Measurements from ENCODE around the gene SARDH.

The SARDH gene

GRCh38 chr9:133780404-133780945 lies 42.3 kb upstream of the SARDH start:
- H3K18ac ChIP-seq (ENCODE audit: low read length), result no peak overlapping the region
- no peaks in the 10 kb centered on the region for H3K4me1 ChIP-seq (ENCODE audit: control insufficient read depth, low read depth, low read length)
- H3K27me3 ChIP-seq (ENCODE audit: insufficient read depth, low read length, poor library complexity), result no peaks in the 10 kb centered on the region
- H3K4ac ChIP-seq (ENCODE audit: low read depth, low read length), result no peak overlapping the region
- H3K36me3 ChIP-seq (ENCODE audit: control insufficient read depth, insufficient read depth, low read length), result no peaks in the 10 kb centered on the region
- no peak overlapping the region for H2AK5ac ChIP-seq (ENCODE audit: low read length)
- H3K79me1 ChIP-seq (ENCODE audit: low read length), result no peaks in the 10 kb centered on the region
- no peak for DNase-seq
- H3K56ac ChIP-seq (ENCODE audit: low read length), result no peak overlapping the region
- no peak overlapping the region for H3K23ac ChIP-seq (ENCODE audit: low read length)
- no peak overlapping the region for H3K4me3 ChIP-seq (ENCODE audit: low read length)
- H4K5ac ChIP-seq (ENCODE audit: low read length), result no peak overlapping the region
- H3K9ac ChIP-seq (ENCODE audit: low read length), result no peak overlapping the region
- no peak overlapping the region for H2BK120ac ChIP-seq (ENCODE audit: low read depth, low read length)
- no peak overlapping the region for H2BK5ac ChIP-seq (ENCODE audit: low read length)
- H3K4me2 ChIP-seq (ENCODE audit: low read length), result no peak overlapping the region
- H4K8ac ChIP-seq (ENCODE audit: low read depth, low read length), result no peak overlapping the region
- WGBS (ENCODE audit: extremely low coverage, insufficient coverage, low lambda C conversion rate), result no CpG with 5 or more reads among the region's 15 CpGs
- H3K27ac ChIP-seq (ENCODE audit: low read depth, low read length), result no peak overlapping the region
- H3K79me2 ChIP-seq (ENCODE audit: control insufficient read depth, insufficient read depth, low read length), result no peaks in the 10 kb centered on the region
- no peak overlapping the region for H2BK15ac ChIP-seq (replicated peaks; ENCODE audit: low read depth)

DNA sequence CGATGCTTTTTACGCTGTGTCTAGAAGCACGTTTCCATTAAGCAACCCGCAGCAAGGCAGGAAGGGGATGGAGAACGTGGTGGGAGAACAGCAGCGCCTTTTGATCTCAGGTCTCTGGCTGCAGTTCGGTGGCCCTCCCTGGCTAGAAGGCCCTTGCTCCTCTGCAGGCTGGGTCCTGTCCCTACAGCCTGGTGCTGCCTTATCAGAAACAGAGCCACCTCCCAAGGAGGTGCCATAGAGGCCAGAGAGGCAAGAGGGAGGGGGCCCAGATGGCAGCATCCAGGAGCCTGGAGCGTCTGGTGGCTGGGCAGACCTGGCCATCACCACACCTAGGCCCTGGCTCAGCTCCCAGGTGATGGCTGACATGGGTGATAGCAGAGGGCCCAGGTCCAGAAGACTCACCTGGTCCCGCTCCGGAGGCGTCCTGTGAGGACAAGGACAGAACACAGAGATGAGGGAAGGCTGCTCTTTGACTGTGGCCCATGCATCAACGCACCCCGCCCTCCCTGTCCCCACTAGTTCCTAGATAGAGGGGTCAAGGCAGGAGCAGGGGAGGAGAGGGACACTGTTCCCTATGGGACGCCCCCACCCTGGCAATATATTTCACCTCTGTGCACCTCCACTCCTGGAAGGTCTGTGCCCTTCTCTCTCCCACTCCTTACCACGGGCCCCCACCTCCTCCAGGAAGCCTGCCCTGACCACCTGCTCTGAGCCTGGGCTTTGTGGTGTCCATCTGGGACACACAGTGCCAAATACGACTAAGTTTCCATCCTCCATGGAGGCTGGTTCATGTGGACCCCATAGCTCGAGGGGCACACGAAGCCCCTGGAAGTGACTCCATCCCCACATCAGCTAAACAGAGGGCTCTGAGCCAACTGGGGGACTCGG lies 41.6 kb upstream of the SARDH start:
- H3K4me1 ChIP-seq (ENCODE audit: control insufficient read depth, low read depth, low read length), result no peaks in the 10 kb centered on the region
- H3K4ac ChIP-seq (ENCODE audit: low read depth, low read length), result no peak overlapping the region
- H3K79me1 ChIP-seq (ENCODE audit: low read length), result no peaks in the 10 kb centered on the region
- no peaks in the 10 kb centered on the region for H3K27me3 ChIP-seq (ENCODE audit: insufficient read depth, low read length, poor library complexity)
- no CpG with 5 or more reads among the region's 19 CpGs for WGBS (ENCODE audit: extremely low coverage, insufficient coverage, low lambda C conversion rate)
- no peak overlapping the region for H2BK120ac ChIP-seq (ENCODE audit: low read depth, low read length)
- no peak overlapping the region for H3K23ac ChIP-seq (ENCODE audit: low read length)
- H2AK5ac ChIP-seq (ENCODE audit: low read length), result no peak overlapping the region
- peaks cover under 1% of the 10 kb centered on the region for H3K36me3 ChIP-seq (ENCODE audit: control insufficient read depth, insufficient read depth, low read length)
- no peak overlapping the region for H2BK5ac ChIP-seq (ENCODE audit: low read length)
- H3K56ac ChIP-seq (ENCODE audit: low read length), result no peak overlapping the region
- H3K4me2 ChIP-seq (ENCODE audit: low read length), result no peak overlapping the region
- no peak for DNase-seq
- no peaks in the 10 kb centered on the region for H3K79me2 ChIP-seq (ENCODE audit: control insufficient read depth, insufficient read depth, low read length)
- H3K9ac ChIP-seq (ENCODE audit: low read length), result no peak overlapping the region
- no peak overlapping the region for H3K4me3 ChIP-seq (ENCODE audit: low read length)
- no peak overlapping the region for H4K5ac ChIP-seq (ENCODE audit: low read length)
- H3K18ac ChIP-seq (ENCODE audit: low read length), result no peak overlapping the region
- no peak overlapping the region for H2BK15ac ChIP-seq (replicated peaks; ENCODE audit: low read depth)
- H4K8ac ChIP-seq (ENCODE audit: low read depth, low read length), result no peak overlapping the region
- no peak overlapping the region for H3K27ac ChIP-seq (ENCODE audit: low read depth, low read length)

DNA sequence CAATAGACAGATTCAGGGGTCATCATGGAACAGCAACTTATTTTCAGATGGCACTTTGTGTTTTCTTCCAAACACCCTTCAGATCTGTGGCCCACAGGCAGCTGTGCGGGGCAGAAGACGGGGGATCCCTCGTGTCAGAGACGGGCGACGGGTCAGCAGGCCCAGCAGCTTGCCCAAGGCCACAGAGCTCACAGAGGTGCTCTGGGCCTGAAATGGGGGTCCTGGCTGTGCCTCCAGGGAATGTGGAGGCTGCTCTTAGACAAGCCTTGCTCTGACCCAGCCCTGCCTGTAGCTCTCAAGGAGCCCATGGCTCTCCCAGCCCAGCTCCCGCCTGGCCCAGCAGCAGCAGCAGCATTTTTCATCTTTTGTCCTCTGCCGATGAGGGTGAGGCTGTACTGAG lies 40.9 kb upstream of the SARDH start:
- DNase-seq, result no peak
- WGBS (ENCODE audit: extremely low coverage, insufficient coverage, low lambda C conversion rate), result no CpG with 5 or more reads among the region's 8 CpGs
- Histone ChIP-seq H3K9ac (ENCODE audit: low read length) (no peak overlapping the region), H3K23ac (ENCODE audit: low read length) (no peak overlapping the region), H3K4me2 (ENCODE audit: low read length) (no peak overlapping the region), H3K4me1 (ENCODE audit: control insufficient read depth, low read depth, low read length) (no peaks in the 10 kb centered on the region), H2BK5ac (ENCODE audit: low read length) (no peak overlapping the region), H3K79me1 (ENCODE audit: low read length) (no peaks in the 10 kb centered on the region), H4K5ac (ENCODE audit: low read length) (no peak overlapping the region), H3K36me3 (ENCODE audit: control insufficient read depth, insufficient read depth, low read length) (peaks cover 3% of the 10 kb centered on the region), H3K18ac (ENCODE audit: low read length) (no peak overlapping the region), H3K27me3 (ENCODE audit: insufficient read depth, low read length, poor library complexity) (no peaks in the 10 kb centered on the region), H3K27ac (ENCODE audit: low read depth, low read length) (no peak overlapping the region), H2BK15ac (replicated peaks; ENCODE audit: low read depth) (no peak overlapping the region), H3K4ac (ENCODE audit: low read depth, low read length) (no peak overlapping the region), H3K79me2 (ENCODE audit: control insufficient read depth, insufficient read depth, low read length) (no peaks in the 10 kb centered on the region), H2AK5ac (ENCODE audit: low read length) (no peak overlapping the region), H3K4me3 (ENCODE audit: low read length) (no peak overlapping the region), H3K56ac (ENCODE audit: low read length) (no peak overlapping the region), H4K8ac (ENCODE audit: low read depth, low read length) (no peak overlapping the region), H2BK120ac (ENCODE audit: low read depth, low read length) (no peak overlapping the region)

- Histone ChIP-seq H3K36me3 (ENCODE audit: control insufficient read depth, insufficient read depth, low read length) (peaks cover 5% of the 10 kb centered on the region), H4K8ac (ENCODE audit: low read depth, low read length) (no peak overlapping the region), H3K79me1 (ENCODE audit: low read length) (no peaks in the 10 kb centered on the region), H2BK120ac (ENCODE audit: low read depth, low read length) (no peak overlapping the region), H2AK5ac (ENCODE audit: low read length) (no peak overlapping the region), H2BK5ac (ENCODE audit: low read length) (no peak overlapping the region), H3K4me1 (ENCODE audit: control insufficient read depth, low read depth, low read length) (no peaks in the 10 kb centered on the region), H3K4ac (ENCODE audit: low read depth, low read length) (no peak overlapping the region), H2BK15ac (replicated peaks; ENCODE audit: low read depth) (no peak overlapping the region), H3K27ac (ENCODE audit: low read depth, low read length) (no peak overlapping the region), H3K56ac (ENCODE audit: low read length) (no peak overlapping the region), H3K4me2 (ENCODE audit: low read length) (no peak overlapping the region), H4K5ac (ENCODE audit: low read length) (no peak overlapping the region), H3K18ac (ENCODE audit: low read length) (no peak overlapping the region), H3K79me2 (ENCODE audit: control insufficient read depth, insufficient read depth, low read length) (no peaks in the 10 kb centered on the region), H3K27me3 (ENCODE audit: insufficient read depth, low read length, poor library complexity) (no peaks in the 10 kb centered on the region), H3K23ac (ENCODE audit: low read length) (no peak overlapping the region), H3K9ac (ENCODE audit: low read length) (no peak overlapping the region), H3K4me3 (ENCODE audit: low read length) (no peak overlapping the region)
- no peak for DNase-seq
- WGBS (ENCODE audit: extremely low coverage, insufficient coverage, low lambda C conversion rate), result no CpG with 5 or more reads among the region's 20 CpGs
Measured at GRCh38 chr9:133778336-133779013, 40.3 kb upstream of the SARDH start.

GRCh38 chr9:133777871-133778270 lies 39.7 kb upstream of the SARDH start:
- no CpG with 5 or more reads among the region's 14 CpGs for WGBS (ENCODE audit: extremely low coverage, insufficient coverage, low lambda C conversion rate)
- Histone ChIP-seq H4K8ac (ENCODE audit: low read depth, low read length) (no peak overlapping the region), H3K9ac (ENCODE audit: low read length) (no peak overlapping the region), H2BK15ac (replicated peaks; ENCODE audit: low read depth) (no peak overlapping the region), H3K18ac (ENCODE audit: low read length) (no peak overlapping the region), H3K56ac (ENCODE audit: low read length) (no peak overlapping the region), H3K27me3 (ENCODE audit: insufficient read depth, low read length, poor library complexity) (no peaks in the 10 kb centered on the region), H2BK5ac (ENCODE audit: low read length) (no peak overlapping the region), H3K79me2 (ENCODE audit: control insufficient read depth, insufficient read depth, low read length) (no peaks in the 10 kb centered on the region), H3K79me1 (ENCODE audit: low read length) (no peaks in the 10 kb centered on the region), H4K5ac (ENCODE audit: low read length) (no peak overlapping the region), H3K4me1 (ENCODE audit: control insufficient read depth, low read depth, low read length) (no peaks in the 10 kb centered on the region), H3K4me3 (ENCODE audit: low read length) (no peak overlapping the region), H2AK5ac (ENCODE audit: low read length) (no peak overlapping the region), H3K23ac (ENCODE audit: low read length) (no peak overlapping the region), H2BK120ac (ENCODE audit: low read depth, low read length) (no peak overlapping the region), H3K36me3 (ENCODE audit: control insufficient read depth, insufficient read depth, low read length) (peaks cover 5% of the 10 kb centered on the region), H3K4me2 (ENCODE audit: low read length) (no peak overlapping the region), H3K27ac (ENCODE audit: low read depth, low read length) (no peak overlapping the region), H3K4ac (ENCODE audit: low read depth, low read length) (no peak overlapping the region)
- DNase-seq, result no peak

Measured in mesendoderm (in vitro differentiated cells).